ENCODE data around the gene PARD6G.

PARD6G gene

DNA sequence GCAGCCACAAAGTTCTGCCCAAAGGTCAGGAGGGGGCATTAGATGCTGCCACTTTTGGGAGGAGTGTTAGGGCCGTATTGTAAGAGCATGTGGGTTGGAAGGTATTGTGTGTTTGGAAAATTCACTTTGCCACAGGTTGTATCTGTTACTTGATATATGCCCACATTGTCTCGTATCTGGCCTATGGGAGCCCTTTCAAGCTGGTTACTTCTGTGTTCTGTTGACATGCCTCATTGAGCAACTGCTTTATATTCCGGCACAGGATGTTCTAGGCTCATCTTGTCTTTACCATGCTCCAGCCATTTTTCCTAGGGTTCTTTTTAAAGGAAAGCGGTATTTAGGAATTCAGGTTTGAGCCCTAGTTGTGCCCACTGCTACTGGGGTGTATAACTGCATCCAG lies 132.3 kb downstream of the PARD6G start:
- in situ Hi-C loops (cut with MboI; ENCODE audit: low sequenced_read_pairs) = no loop called here

DNA sequence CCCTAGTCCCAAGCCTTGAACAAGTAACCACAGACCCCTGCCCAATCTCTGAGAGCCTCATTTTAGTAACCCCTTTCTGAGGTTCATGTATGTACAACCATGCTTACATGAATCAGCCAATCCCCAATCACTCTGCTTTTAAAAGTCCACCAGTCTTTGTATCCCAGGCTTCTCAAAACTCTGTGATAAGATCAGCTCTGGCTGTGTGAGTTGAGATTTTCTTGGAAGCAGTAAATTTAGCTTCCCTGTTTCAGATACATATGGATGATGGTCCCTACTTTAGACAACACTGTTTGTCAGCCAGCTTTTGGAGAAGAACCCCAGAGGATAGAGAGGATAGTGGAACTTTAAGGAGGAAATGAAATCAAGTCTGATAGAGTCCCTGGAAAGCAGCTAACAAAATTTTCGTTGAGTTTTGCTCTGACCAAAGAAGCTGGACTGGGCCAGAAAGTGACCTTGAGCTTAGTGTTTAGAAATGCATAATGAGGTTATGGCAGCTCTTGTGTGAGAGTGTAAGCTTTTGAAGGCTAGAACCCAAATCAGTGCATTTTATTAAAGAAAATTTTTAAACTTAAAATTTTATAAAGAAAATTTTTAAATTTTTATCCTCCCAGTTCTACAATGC lies 134.6 kb downstream of the PARD6G start:
- in situ Hi-C loops (cut with MboI; ENCODE audit: low sequenced_read_pairs) = no loop called here

DNA sequence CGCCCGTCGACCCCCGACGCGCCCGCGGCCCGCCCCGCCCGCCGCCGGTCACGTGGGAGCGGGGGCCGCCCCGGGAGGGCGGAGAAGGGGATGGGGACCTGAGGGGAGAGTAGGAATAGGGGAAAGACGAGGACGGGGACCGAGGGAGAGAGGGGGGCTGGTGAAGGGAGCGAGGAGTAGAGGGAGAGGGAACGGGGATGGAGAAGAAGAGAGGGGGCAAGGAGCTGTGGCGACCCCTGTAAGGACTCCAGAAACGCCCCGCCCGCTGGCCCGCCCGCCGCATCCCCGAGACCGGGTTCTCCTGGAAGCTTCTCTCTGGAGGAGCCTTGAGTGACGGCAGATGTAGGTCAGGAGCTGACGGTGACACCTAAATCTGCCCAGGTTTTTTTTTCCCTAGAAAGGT lies 137.6 kb downstream of the PARD6G start:
- in situ Hi-C loops (cut with MboI; ENCODE audit: low sequenced_read_pairs) = no loop called here

DNA sequence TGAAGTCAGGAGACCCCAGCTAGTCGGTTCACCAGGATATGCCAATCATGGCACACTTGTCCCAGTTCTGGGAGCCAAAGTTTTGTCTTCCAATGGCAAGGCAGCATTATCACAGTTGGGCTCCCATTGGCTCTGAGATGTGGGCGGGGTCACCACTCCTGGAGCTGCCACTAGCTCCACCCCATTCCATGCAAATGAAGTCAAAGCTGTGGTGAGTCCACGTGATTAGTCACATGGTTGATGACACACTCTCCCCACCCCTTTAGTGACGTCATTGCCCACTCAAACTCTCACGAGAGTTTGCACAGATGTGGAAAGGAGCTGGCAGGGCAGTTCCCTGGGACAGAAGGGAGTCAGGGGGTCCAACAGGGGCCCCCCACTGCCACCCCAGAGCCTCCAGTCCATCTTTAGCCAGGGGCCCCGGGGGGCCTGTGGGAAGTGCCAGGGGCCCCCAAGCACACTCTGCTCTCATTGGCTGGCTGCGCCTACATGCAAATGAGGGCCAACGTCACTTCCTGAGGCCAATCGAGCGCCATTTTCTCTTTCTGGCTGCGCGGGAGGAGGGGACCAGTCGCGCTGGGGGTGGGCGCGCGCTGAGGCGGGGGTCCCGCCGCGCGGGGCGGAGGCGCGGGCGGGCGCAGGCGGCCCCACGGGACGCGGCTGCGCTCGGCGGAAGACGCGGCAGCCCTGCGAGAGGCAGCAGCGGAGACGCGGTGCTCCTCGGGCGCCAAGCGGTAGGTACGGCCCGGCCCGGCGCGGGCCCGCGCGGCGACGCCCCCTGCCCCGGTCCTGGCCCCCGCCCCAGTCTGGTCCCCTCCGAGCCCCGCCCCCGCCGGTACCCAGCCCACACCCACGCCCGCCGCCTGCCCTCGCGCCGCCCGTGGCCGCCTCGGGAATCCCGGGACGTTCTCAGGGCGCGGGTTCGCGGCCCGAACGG lies 138.3 kb downstream of the PARD6G start, which contains the start of gene ADNP2:
TSS of gene ADNP2 (plus strand) at position 524 of the 937 bp plus-strand sequence. CDS start 8,281 bp downstream, outside the sequence.
- in situ Hi-C loops (cut with MboI; ENCODE audit: low sequenced_read_pairs) = no loop called here

DNA sequence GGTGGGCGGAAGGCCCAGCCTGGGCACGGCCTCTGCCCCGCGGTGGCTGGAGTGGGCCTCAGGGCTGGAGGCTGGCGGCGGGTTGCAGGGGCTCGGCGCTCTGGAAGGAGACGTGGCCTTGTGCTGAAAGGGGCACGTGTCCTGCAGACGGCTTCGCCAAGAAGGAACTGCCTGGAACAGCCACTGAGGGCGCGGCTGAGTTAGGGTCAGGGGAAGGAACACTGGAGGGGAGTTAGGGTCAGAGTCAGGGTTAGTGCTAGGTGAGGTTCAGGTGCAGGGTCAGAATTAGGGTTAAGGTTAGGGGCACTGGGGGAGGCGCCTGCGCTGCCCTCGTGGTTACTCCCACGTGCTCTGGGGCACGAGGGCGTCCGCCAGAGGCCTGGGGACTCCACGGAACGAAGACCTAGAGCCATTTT lies 139.2 kb downstream of the PARD6G start:
- in situ Hi-C loops (cut with MboI; ENCODE audit: low sequenced_read_pairs) = no loop called here

DNA sequence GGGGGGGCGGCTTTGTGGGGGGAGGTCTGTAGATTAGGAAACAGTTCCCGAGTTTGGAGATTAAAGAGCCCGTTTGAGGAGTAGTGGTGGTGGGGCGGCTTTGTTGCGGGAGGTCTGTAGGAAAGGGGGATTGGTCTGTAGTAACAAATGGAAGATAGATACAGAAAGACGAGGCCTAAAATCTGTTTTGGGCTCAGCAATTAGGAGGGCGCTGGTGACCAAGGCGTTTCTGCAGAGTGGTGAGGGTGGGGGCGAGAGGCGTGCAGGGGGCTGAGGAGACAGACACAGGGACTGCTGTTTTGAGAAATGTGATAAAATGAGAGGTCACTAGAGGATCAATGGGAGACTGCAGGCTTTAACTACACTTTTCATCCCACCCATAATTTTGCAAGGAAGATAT lies 139.9 kb downstream of the PARD6G start:
- in situ Hi-C loops (cut with MboI; ENCODE audit: low sequenced_read_pairs) = no loop called here
